C4-2B (cell line): ENCODE data around the gene GBGT1.

Source experiments
- ZFX ChIP-seq: fragments of 450-650 bp; IDR thresholded peaks from 2 replicates; pipeline ENCODE4 v1.6.1; 2017
- TF ChIP-seq, protein P1 (sequence below): fragments of 450-650 bp; conservative IDR thresholded peaks from 2 replicates; pipeline ENCODE4 v1.5.1; 2017; ENCODE audit warnings: mild to moderate bottlenecking

DNA sequence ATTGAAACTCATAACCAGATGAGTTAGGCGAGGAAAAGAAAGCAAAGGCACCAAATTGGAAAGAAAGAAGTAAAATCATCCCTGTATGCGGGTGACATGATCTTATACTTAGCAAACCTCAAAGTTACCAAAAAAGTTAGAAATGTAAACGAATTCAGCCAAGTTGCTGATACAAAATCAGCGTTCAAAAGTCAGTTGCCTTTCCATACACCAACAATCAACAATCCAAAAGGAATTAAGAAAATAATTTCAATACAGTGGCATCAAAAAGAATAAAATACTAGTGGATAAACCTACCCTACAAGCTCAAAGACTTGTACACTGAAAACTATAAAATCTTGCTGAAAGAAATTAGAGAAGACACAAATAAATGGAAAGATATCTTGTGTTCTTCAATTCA, 30.9 kb upstream of the GBGT1 start:
- TF ChIP-seq, protein P1, sequence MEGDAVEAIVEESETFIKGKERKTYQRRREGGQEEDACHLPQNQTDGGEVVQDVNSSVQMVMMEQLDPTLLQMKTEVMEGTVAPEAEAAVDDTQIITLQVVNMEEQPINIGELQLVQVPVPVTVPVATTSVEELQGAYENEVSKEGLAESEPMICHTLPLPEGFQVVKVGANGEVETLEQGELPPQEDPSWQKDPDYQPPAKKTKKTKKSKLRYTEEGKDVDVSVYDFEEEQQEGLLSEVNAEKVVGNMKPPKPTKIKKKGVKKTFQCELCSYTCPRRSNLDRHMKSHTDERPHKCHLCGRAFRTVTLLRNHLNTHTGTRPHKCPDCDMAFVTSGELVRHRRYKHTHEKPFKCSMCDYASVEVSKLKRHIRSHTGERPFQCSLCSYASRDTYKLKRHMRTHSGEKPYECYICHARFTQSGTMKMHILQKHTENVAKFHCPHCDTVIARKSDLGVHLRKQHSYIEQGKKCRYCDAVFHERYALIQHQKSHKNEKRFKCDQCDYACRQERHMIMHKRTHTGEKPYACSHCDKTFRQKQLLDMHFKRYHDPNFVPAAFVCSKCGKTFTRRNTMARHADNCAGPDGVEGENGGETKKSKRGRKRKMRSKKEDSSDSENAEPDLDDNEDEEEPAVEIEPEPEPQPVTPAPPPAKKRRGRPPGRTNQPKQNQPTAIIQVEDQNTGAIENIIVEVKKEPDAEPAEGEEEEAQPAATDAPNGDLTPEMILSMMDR: no peak
- no peak for TF ChIP-seq ZFX
